Kidney epithelial cell (primary cell): ENCODE data around the gene FOXP2. TPM values are rescaled to one million over a fixed set of nuclear protein-coding genes. Genes with fewer than 3 reads are reported as not detected.
"Not testable (repeated sequence)": the region's sequence is repeated elsewhere in the genome, so short reads cannot be mapped to it uniquely, and the experiment has no call there.

Experiments
- DNase-seq: peaks from one replicate; pipeline ENCODE4 v3.0.0-alpha.2; 2010; ENCODE audit warnings: low read depth
- H3K27me3 ChIP-seq: 2 replicates; pipeline ENCODE4 v1.6.0; 2011; ENCODE audit warnings: low read length; ENCODE audit not compliant: control insufficient read depth, insufficient read depth
- H3K36me3 ChIP-seq: 2 replicates; pipeline ENCODE4 v1.5.1; 2011; ENCODE audit warnings: low read length; ENCODE audit not compliant: control insufficient read depth, insufficient read depth
- H3K4me3 ChIP-seq: 2 replicates; pipeline ENCODE4 v1.5.1; 2011; ENCODE audit warnings: low read depth, mild to moderate bottlenecking, control low read depth, low read length
- total RNA-seq: library from RNA; depleted of rRNA; stranded (reverse); fragments of >200 nt; gene quantifications from 2 replicates; pipeline ENCODE4 v1.2.3, GENCODE V29; 2015
- TF ChIP-seq, protein P1 (sequence below): IDR thresholded peaks from 2 replicates; pipeline ENCODE4 v1.5.1; 2011; ENCODE audit warnings: mild to moderate bottlenecking, moderate library complexity, low read length, control low read depth, inconsistent platforms; ENCODE audit not compliant: insufficient read depth, poor library complexity, severe bottlenecking

Gene FOXP2
- total RNA-seq, 1 donor from 2014 or later, result 0.25 TPM

DNA sequence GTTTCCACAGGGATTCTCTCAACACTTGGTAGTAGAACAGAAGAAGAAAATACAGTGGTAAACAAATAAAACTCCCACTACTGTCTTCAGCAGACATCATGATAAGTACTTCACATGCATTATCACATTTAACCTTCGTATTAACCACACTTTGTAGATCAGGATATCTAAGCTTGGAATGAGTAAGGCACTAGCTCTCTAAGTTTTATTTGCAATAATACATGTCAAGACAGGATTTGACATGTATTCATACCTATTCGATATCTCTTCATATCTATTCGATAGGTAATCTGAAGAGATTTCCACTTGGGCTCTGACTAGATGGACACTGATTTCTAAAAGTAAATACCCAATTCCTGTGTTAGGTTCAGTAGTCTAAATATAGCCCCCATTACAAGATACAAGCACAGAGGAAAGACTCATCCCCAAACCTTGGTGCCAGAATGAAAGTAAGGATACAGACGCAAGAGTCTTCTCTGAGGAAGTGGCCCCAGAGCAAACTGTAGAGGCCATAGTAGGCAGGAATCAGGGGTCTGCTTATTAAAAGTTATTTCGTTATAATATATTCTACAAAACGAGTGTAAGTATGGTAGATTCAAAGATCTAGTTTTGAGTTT is 58.4 kb downstream of the FOXP2 start:
- TF ChIP-seq, protein P1, sequence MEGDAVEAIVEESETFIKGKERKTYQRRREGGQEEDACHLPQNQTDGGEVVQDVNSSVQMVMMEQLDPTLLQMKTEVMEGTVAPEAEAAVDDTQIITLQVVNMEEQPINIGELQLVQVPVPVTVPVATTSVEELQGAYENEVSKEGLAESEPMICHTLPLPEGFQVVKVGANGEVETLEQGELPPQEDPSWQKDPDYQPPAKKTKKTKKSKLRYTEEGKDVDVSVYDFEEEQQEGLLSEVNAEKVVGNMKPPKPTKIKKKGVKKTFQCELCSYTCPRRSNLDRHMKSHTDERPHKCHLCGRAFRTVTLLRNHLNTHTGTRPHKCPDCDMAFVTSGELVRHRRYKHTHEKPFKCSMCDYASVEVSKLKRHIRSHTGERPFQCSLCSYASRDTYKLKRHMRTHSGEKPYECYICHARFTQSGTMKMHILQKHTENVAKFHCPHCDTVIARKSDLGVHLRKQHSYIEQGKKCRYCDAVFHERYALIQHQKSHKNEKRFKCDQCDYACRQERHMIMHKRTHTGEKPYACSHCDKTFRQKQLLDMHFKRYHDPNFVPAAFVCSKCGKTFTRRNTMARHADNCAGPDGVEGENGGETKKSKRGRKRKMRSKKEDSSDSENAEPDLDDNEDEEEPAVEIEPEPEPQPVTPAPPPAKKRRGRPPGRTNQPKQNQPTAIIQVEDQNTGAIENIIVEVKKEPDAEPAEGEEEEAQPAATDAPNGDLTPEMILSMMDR, result no peak
- H3K4me3 ChIP-seq, result no peak overlapping the region
- no peaks in the 10 kb centered on the region for H3K27me3 ChIP-seq
- H3K36me3 ChIP-seq, result no peaks in the 10 kb centered on the region
- DNase-seq, result no peak

DNA sequence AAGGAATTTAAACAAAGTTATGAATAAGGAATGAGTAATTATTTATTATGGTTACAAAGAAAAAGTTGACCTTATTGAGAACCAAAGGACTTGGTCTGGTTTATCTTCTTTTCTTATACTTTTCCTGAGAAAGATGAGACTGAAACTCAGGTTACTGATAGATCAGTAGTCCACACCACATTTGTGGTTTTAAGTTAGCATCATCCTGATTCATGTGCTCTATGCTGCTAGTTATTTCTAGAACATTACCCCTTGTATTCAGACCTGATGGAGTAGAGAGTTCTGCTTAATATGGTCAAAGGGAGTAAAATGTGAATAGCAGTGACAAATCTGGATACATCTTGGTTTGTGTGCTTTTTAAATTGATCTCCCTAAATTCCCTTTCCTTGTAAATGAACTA is 63.8 kb downstream of the FOXP2 start:
- TF ChIP-seq, protein P1, result no peak
- Histone ChIP-seq H3K27me3 (no peaks in the 10 kb centered on the region), H3K4me3 (no peak overlapping the region), H3K36me3 (no peaks in the 10 kb centered on the region)
- DNase-seq, result no peak

DNA sequence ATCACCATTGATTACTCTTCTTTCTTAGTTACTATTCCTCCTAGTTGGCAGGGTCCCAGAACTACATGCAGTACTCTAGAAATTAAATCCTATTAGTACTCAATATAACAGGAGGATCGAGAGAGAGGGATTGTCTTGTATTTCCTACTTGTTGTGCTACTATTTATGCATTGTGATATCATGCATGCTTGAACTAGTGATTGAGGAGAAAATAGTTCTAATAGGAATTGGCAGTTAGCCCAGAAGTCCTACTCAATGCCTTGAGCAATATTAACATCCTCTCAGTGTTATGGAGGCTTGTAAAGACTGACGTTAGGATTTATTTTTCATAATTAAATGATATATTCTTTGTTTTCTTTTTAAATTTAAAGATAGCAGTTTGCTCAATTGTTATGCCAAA is 67.4 kb downstream of the FOXP2 start:
- TF ChIP-seq, protein P1, result no peak
- DNase-seq, result no peak
- Histone ChIP-seq H3K36me3 (no peaks in the 10 kb centered on the region), H3K4me3 (no peak overlapping the region), H3K27me3 (no peaks in the 10 kb centered on the region)

DNA sequence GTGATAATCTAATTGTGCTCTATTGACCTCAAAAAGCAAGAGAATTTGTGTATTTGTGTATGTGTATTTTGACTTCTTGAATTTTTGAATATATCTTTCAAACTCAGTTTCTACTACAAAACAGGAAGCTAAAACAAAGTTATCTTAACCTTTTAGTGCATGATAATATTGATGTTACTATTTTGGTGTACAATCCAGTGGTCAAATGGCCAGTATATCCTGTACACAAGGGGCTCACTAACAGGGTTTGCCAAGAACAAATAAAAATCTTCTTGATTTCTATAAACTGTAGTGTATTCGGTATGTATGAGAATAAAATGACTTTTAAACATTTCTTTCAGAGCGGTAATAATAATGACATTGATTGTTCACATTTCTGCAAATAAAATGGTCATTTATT is 69.6 kb downstream of the FOXP2 start:
- TF ChIP-seq, protein P1, result no peak
- H3K4me3 ChIP-seq, result no peak overlapping the region
- no peaks in the 10 kb centered on the region for H3K36me3 ChIP-seq
- no peak for DNase-seq
- H3K27me3 ChIP-seq, result no peaks in the 10 kb centered on the region

DNA sequence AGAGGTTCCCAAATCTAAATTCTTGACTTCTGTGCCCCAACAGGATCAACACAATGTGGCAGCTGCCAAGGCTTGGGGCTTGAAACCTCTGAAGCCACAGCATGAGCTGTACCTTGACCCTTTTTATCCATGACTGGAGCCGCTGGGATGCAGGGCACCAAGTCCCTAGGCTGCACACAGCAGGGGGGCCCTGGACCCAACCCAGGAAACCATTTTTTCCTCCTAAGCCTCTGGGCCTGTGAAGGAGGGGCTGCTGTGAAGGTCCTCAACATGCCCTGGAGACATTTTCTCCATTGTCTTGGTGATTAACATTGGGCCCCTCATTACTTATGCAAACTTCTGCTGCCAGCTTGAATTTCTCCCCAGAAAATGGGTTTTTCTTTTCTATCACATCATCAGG is 72.6 kb downstream of the FOXP2 start:
- no peaks in the 10 kb centered on the region for H3K27me3 ChIP-seq
- no peak overlapping the region for H3K4me3 ChIP-seq
- DNase-seq, result no peak
- H3K36me3 ChIP-seq, result no peaks in the 10 kb centered on the region
- TF ChIP-seq, protein P1, result no peak

DNA sequence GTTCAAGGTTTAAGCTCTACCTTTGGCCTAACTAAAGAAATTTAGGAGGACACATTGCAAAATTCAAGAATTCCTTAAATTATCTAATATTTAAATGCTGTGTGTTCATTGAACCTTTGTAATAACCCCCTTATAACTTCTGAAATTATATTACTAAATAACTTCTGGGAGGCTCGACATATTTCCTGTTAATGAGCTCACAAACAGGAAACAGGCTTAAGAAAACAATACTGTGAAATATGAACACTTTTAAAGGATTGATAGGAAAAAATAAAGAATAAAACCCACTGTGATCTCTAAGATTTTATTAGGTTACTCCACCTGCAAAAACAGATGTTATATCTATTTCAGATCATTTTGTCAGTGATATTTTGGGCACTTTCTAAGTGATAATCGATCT is 74.1 kb downstream of the FOXP2 start:
- DNase-seq, result no peak
- TF ChIP-seq, protein P1, result no peak
- no peaks in the 10 kb centered on the region for H3K36me3 ChIP-seq

DNA sequence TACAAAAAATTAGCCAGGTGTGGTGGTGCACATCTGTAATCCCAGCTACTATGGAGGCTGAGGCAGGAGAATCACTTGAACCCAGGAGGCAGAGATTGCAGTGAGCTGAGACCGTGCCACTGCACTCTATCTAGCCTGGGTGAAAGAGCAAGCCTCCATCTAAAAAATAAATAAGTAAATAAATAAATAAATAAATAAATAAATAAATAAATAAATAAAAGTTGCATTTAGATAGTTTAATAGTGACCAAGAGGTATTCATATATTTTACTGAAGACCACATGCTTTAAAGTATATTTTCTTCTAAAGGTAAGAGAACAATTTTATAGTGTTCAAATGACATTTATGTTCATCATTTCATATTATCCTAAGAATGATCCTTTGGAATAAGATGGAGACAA is 82.9 kb downstream of the FOXP2 start:
- not testable (repeated sequence) for H3K36me3 ChIP-seq, H3K4me3 ChIP-seq, H3K27me3 ChIP-seq, DNase-seq

More for the DNA sequence above, 74.1 kb downstream of the FOXP2 start:
- no peak overlapping the region for H3K4me3 ChIP-seq
- no peaks in the 10 kb centered on the region for H3K27me3 ChIP-seq
